SH-SY5Y (cell line): ENCODE measurements around the gene GMDS.

Experiments
- GATA2 ChIP-seq: IDR thresholded peaks from 2 replicates; pipeline ENCODE4 v1.6.1; 2011; ENCODE audit warnings: mild to moderate bottlenecking, low read depth, low read length
- GATA3 ChIP-seq: IDR thresholded peaks from 2 replicates; pipeline ENCODE4 v1.6.1; 2011; ENCODE audit warnings: low read depth, mild to moderate bottlenecking, low read length, moderate library complexity

DNA sequence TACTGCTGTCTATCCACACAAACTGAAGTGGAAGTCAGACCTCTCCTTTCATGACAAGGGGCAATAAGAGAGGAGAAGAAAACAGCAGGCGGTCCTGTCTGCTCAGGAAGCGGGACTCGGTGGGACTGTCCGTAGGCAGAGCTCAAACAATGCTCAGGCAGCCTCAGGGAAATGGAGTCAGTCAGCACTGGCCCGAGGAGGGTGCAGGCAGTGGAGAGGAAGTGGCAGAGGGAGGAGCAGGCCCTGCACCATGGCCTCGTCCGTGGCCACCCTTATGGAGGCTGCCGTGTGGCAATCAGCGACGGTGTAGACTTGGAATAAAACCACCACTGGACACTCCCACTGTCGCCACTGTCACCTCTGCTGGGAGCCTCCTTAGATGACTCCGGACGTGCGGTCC is 616.1 kb downstream of the GMDS start:
- TF ChIP-seq GATA2 (no peak), GATA3 (no peak)
